ENCODE data around the gene PKN1. TPM values are rescaled to one million over a fixed set of nuclear protein-coding genes. Genes with fewer than 3 reads are reported as not detected.

Gene PKN1
- total and polyA plus RNA-seq, 2 donors (not counting 1 experiment from before 2014, with no cell fraction given): 114 to 171 TPM

DNA sequence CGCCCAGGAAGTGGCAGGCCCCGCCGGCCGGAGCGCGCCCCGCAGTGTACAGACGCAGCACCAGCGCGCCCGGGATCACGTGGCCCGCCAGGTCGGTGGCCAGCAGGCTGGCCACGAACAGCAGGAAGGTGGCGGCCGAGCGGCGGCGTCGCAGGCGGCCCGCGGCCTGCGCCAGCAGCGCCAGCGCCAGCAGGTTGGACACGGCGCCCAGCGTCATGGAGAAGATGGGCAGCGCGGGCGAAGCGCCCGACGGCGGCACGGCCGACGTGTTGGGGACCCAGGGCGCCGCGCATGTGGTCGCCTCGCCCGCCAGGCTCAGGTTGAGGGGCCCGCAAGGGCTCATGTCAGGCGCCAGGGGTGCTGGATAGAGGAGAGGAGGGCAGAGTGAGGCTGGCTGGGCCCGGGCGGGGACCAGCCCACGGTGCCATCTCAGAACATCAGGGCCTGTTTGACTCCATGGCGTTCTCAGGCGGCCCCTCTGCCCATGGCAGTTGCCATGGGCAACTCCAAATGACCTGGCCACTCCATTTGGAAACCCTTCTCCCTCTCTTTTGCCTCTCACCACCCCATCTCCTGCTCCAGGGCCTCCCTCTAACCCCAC is 41.0 kb downstream of the PKN1 start:
- no peak overlapping the region for H3K4me3 ChIP-seq (ENCODE audit: control extremely low read depth in 1 of 5, extremely low read depth in 1 of 5, insufficient read depth in 1 of 5, low read depth in 2 of 5, low read length in 4 of 5)
- no peak overlapping the region for H3K9ac ChIP-seq (ENCODE audit: low read length)
- TF ChIP-seq EZH2 (IDR thresholded peaks at IDR 0.05; ENCODE audit: borderline replicate concordance, insufficient read depth, low read depth, low read length, poor library complexity, severe bottlenecking): no peak
- TF ChIP-seq, protein P1, sequence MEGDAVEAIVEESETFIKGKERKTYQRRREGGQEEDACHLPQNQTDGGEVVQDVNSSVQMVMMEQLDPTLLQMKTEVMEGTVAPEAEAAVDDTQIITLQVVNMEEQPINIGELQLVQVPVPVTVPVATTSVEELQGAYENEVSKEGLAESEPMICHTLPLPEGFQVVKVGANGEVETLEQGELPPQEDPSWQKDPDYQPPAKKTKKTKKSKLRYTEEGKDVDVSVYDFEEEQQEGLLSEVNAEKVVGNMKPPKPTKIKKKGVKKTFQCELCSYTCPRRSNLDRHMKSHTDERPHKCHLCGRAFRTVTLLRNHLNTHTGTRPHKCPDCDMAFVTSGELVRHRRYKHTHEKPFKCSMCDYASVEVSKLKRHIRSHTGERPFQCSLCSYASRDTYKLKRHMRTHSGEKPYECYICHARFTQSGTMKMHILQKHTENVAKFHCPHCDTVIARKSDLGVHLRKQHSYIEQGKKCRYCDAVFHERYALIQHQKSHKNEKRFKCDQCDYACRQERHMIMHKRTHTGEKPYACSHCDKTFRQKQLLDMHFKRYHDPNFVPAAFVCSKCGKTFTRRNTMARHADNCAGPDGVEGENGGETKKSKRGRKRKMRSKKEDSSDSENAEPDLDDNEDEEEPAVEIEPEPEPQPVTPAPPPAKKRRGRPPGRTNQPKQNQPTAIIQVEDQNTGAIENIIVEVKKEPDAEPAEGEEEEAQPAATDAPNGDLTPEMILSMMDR (IDR thresholded peaks at IDR 0.05): no peak
- H3K79me2 ChIP-seq (ENCODE audit: control insufficient read depth, insufficient read depth, low read length): no peaks in the 10 kb centered on the region
- H2AFZ ChIP-seq (ENCODE audit: insufficient read depth, low read depth, low read length, poor library complexity, severe bottlenecking): no peak overlapping the region
- Mint-ChIP-seq H3K27me3 (peaks cover 28% of the 10 kb centered on the region), H3K27ac (no peak overlapping the region), H3K9me3 (ENCODE audit: insufficient read depth) (no peaks in the 10 kb centered on the region), H3K4me1 (peaks cover 27% of the 10 kb centered on the region), H3K4me3 (peak overlapping the region; percentile 8)
- H3K36me3 ChIP-seq (replicated peaks in 1 of 2; ENCODE audit: control extremely low read depth in 1 of 2, control insufficient read depth in 1 of 2, extremely low read depth in 1 of 2, insufficient read depth in 2 of 2, low read length in 1 of 2): peaks cover 0 to 13% of the 10 kb centered on the region in 2 experiments
- peak overlapping the region; percentile 89 for H3K4me2 ChIP-seq (replicated peaks; ENCODE audit: low read depth, low read length, poor library complexity, severe bottlenecking)
- H3K27ac ChIP-seq (ENCODE audit: low read length in 2 of 2): no peak overlapping the region
- ATAC-seq (ENCODE audit: low read depth) (no peak), DNase-seq (peak; percentile 29)
- 36% methylated on average over 53 of the region's 53 CpGs for WGBS (ENCODE audit: insufficient coverage)
- peaks cover 8% of the 10 kb centered on the region for H4K20me1 ChIP-seq (ENCODE audit: control insufficient read depth, insufficient read depth, low read length, poor library complexity, severe bottlenecking)
- H3K9me3 ChIP-seq (ENCODE audit: control extremely low read depth in 1 of 3, control insufficient read depth in 2 of 3, insufficient read depth in 1 of 3, low read length in 2 of 3): peaks cover 0 to 6% (median 0%) of the 10 kb centered on the region in 3 donors
- ChIA-PET CTCF (interaction anchor here (0.7 to 2.6 kb wide), 3 partner anchors 14 to 337 kb away, joined by 3 to 21 read pairs (median 3); partner anchors contain the start of gene ASF1B), POLR2A (no interaction called here)
- H3K4me1 ChIP-seq (ENCODE audit: control insufficient read depth in 2 of 2, insufficient read depth in 2 of 2, low read length in 2 of 2): peaks cover 21 to 27% of the 10 kb centered on the region in 2 donors
- intact Hi-C loops (cut with micrococcal nuclease): loop anchor here (2.0 kb wide), 1 partner anchor 55 kb away; the partner anchor contains the start of gene DDX39A
- H3K27me3 ChIP-seq (replicated peaks in 1 of 4; ENCODE audit: control extremely low read depth in 1 of 4, control insufficient read depth in 3 of 4, insufficient read depth in 4 of 4, low read length in 3 of 4): peaks cover 0 to 28% (median 14%) of the 10 kb centered on the region in 4 experiments

DNA sequence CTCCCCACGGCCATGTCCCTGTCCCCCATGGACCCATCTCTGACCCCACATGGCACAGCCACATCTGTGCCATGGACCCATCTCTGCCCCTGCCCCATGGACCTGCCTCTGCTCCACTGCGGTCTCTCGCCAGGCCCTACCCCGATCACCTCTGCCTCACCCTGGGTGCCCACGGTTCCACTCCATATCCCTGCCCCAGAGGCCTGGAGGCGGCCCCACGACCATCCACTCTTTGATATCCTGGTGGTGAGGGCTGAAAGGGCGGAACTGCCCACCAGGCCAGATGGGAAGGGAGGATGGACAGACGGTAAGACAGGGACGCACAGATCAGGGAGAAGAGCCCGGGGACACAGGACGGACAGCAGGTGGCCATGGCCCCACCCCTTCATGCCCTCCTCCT is 41.7 kb downstream of the PKN1 start:
- Histone ChIP-seq H4K20me1 (ENCODE audit: control insufficient read depth, insufficient read depth, low read length, poor library complexity, severe bottlenecking) (peaks cover 8% of the 10 kb centered on the region), H3K4me3 (ENCODE audit: control extremely low read depth in 1 of 5, extremely low read depth in 1 of 5, insufficient read depth in 1 of 5, low read depth in 2 of 5, low read length in 4 of 5) (no peak overlapping the region), H3K9me3 (ENCODE audit: control extremely low read depth in 1 of 3, control insufficient read depth in 2 of 3, insufficient read depth in 1 of 3, low read length in 2 of 3) (peaks cover 0 to 6% (median 0%) of the 10 kb centered on the region in 3 donors), H3K36me3 (replicated peaks in 1 of 2; ENCODE audit: control extremely low read depth in 1 of 2, control insufficient read depth in 1 of 2, extremely low read depth in 1 of 2, insufficient read depth in 2 of 2, low read length in 1 of 2) (peaks cover 0 to 6% of the 10 kb centered on the region in 2 experiments), H3K27me3 (replicated peaks in 1 of 4; ENCODE audit: control extremely low read depth in 1 of 4, control insufficient read depth in 3 of 4, insufficient read depth in 4 of 4, low read length in 3 of 4) (peaks cover 0 to 28% (median 14%) of the 10 kb centered on the region in 4 experiments), H2AFZ (ENCODE audit: insufficient read depth, low read depth, low read length, poor library complexity, severe bottlenecking) (no peak overlapping the region), H3K4me2 (replicated peaks; ENCODE audit: low read depth, low read length, poor library complexity, severe bottlenecking) (peak overlapping the region; percentile 12), H3K27ac (ENCODE audit: low read length in 2 of 2) (no peak overlapping the region), H3K9ac (ENCODE audit: low read length) (no peak overlapping the region), H3K79me2 (ENCODE audit: control insufficient read depth, insufficient read depth, low read length) (no peaks in the 10 kb centered on the region), H3K4me1 (ENCODE audit: control insufficient read depth in 2 of 2, insufficient read depth in 2 of 2, low read length in 2 of 2) (peaks cover 22 to 27% of the 10 kb centered on the region in 2 donors)
- H3K27ac Mint-ChIP-seq: peak overlapping the region; percentile 32
- ATAC-seq (ENCODE audit: low read depth) (no peak), DNase-seq (peak; percentile 23)
- H3K4me1 Mint-ChIP-seq: peaks cover 27% of the 10 kb centered on the region
- ChIA-PET POLR2A (no interaction called here), CTCF (interaction anchor here (0.7 to 1.0 kb wide), 2 partner anchors 13 to 338 kb away, joined by 3 read pairs; partner anchors contain the start of gene ASF1B)
- H3K4me3 Mint-ChIP-seq: peak overlapping the region; percentile 8
- no peaks in the 10 kb centered on the region for H3K9me3 Mint-ChIP-seq (ENCODE audit: insufficient read depth)
- peaks cover 28% of the 10 kb centered on the region for H3K27me3 Mint-ChIP-seq
- intact Hi-C loops (cut with micrococcal nuclease): no loop called here
- TF ChIP-seq, protein P1 (IDR thresholded peaks at IDR 0.05): no peak
- TF ChIP-seq EZH2 (IDR thresholded peaks at IDR 0.05; ENCODE audit: borderline replicate concordance, insufficient read depth, low read depth, low read length, poor library complexity, severe bottlenecking): no peak
- WGBS (ENCODE audit: insufficient coverage): 54% methylated on average over 8 of the region's 12 CpGs

Measured in B cell (primary cell).